SU-DHL-6 (cell line): ENCODE results near the gene EML2.

Experiments used
- H2AFZ ChIP-seq: fragments of 200-600 bp; sonication (generic); 2 replicates; pipeline ENCODE4 v1.6.1; 2014; ENCODE audit warnings: low read depth, mild to moderate bottlenecking, moderate library complexity, mixed read lengths, antibody characterized with exemption, low read length; ENCODE audit not compliant: severe bottlenecking
- H3F3A ChIP-seq: fragments of 200-600 bp; shearing (Covaris generic); 2 replicates; pipeline ENCODE4 v1.6.0; 2016; ENCODE audit warnings: antibody characterized with exemption, mild to moderate bottlenecking; ENCODE audit not compliant: insufficient read depth
- H3K27ac ChIP-seq: fragments of 200-600 bp; sonication (generic); 2 replicates; pipeline ENCODE4 v1.5.1; 2016; ENCODE audit warnings: low read depth, mild to moderate bottlenecking, low read length, moderate library complexity, mixed read lengths
- H3K27me3 ChIP-seq: fragments of 200-600 bp; sonication (generic), shearing (Covaris generic); 2 replicates; pipeline ENCODE4 v1.6.0; 2014; ENCODE audit warnings: mild to moderate bottlenecking, low read length
- H3K36me3 ChIP-seq: fragments of 200-600 bp; sonication (generic); 2 replicates; pipeline ENCODE4 v1.6.1; 2014; ENCODE audit warnings: mild to moderate bottlenecking, low read length, mixed read lengths
- H3K4me2 ChIP-seq: fragments of 300-600, 200-600 bp; shearing (Covaris generic), sonication (generic); 2 replicates; pipeline ENCODE4 v1.6.0; 2014; ENCODE audit warnings: low read length, low read depth, mild to moderate bottlenecking; ENCODE audit not compliant: poor library complexity, severe bottlenecking
- H3K4me3 ChIP-seq: fragments of 200-600 bp; sonication (generic); 2 replicates; pipeline ENCODE4 v1.5.1; 2014; ENCODE audit warnings: antibody characterized with exemption, low read length, mild to moderate bottlenecking, mixed read lengths; ENCODE audit not compliant: insufficient read depth, poor library complexity, severe bottlenecking
- H3K79me2 ChIP-seq: fragments of 200-600 bp; sonication (generic); 2 replicates; pipeline ENCODE4 v1.6.1; 2014; ENCODE audit warnings: mild to moderate bottlenecking, low read length, moderate library complexity; ENCODE audit not compliant: insufficient read depth
- H3K9ac ChIP-seq: fragments of 200-600 bp; sonication (generic); 2 replicates; pipeline ENCODE4 v1.7.0; 2014; ENCODE audit warnings: mild to moderate bottlenecking, low read length
- H3K9me2 ChIP-seq: fragments of 200-600 bp; sonication (generic); replicated peaks from 2 replicates; pipeline ENCODE4 v1.6.1; 2014; ENCODE audit warnings: low read length; ENCODE audit not compliant: insufficient read depth
- H3K9me3 ChIP-seq: fragments of 200-600 bp; sonication (generic); 2 replicates; pipeline ENCODE4 v1.6.1; 2014; ENCODE audit warnings: low read length, mixed read lengths; ENCODE audit not compliant: insufficient read depth
- H4K20me1 ChIP-seq: fragments of 200-600 bp; sonication (generic); 2 replicates; pipeline ENCODE4 v1.6.1; 2014; ENCODE audit warnings: low read depth, mild to moderate bottlenecking, antibody characterized with exemption, low read length, moderate library complexity, mixed read lengths
- EZH2phosphoT487 ChIP-seq: fragments of 200-600 bp; sonication (generic), shearing (Covaris generic); conservative IDR thresholded peaks from 2 replicates; pipeline ENCODE4 v1.6.1; 2018; ENCODE audit warnings: mild to moderate bottlenecking, antibody characterized with exemption, low read length, moderate library complexity, mixed read lengths
- TF ChIP-seq, protein P1 (sequence below): fragments of 200-600 bp; sonication (generic); IDR thresholded peaks from one replicate; pipeline ENCODE4 v1.5.1; 2017; ENCODE audit warnings: antibody characterized with exemption, mild to moderate bottlenecking, low read length, moderate library complexity; ENCODE audit not compliant: insufficient read depth, poor library complexity, severe bottlenecking

Gene EML2

GRCh38 chr19:45667620-45668341, 28.6 kb upstream of the EML2 start, which contains the start of gene GIPR:
TSS of gene GIPR (plus strand) at chr19:45668221. CDS start at chr19:45669521, 1,300 bp downstream.
- Histone ChIP-seq H3K27ac (peak within 1 kb of the TSS; percentile 34), H3K79me2 (no peaks in the 10 kb centered on the region), H3K4me3 (peak within 1 kb of the TSS; percentile 74), H4K20me1 (no peaks in the 10 kb centered on the region), H3K9me3 (no peaks in the 10 kb centered on the region), H3K9me2 (no peaks in the 10 kb centered on the region), H3F3A (0 out of 2 replicates have a peak, but pooled peaks cover 5% of the 10 kb centered on the region), H2AFZ (peak within 1 kb of the TSS; percentile 71), H3K4me2 (peak within 1 kb of the TSS; percentile 88), H3K9ac (peak within 1 kb of the TSS; percentile 73), H3K27me3 (no peaks in the 10 kb centered on the region), H3K36me3 (no peaks in the 10 kb centered on the region)
- TF ChIP-seq, protein P1, sequence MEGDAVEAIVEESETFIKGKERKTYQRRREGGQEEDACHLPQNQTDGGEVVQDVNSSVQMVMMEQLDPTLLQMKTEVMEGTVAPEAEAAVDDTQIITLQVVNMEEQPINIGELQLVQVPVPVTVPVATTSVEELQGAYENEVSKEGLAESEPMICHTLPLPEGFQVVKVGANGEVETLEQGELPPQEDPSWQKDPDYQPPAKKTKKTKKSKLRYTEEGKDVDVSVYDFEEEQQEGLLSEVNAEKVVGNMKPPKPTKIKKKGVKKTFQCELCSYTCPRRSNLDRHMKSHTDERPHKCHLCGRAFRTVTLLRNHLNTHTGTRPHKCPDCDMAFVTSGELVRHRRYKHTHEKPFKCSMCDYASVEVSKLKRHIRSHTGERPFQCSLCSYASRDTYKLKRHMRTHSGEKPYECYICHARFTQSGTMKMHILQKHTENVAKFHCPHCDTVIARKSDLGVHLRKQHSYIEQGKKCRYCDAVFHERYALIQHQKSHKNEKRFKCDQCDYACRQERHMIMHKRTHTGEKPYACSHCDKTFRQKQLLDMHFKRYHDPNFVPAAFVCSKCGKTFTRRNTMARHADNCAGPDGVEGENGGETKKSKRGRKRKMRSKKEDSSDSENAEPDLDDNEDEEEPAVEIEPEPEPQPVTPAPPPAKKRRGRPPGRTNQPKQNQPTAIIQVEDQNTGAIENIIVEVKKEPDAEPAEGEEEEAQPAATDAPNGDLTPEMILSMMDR: no peak
- TF ChIP-seq EZH2phosphoT487: no peak

DNA sequence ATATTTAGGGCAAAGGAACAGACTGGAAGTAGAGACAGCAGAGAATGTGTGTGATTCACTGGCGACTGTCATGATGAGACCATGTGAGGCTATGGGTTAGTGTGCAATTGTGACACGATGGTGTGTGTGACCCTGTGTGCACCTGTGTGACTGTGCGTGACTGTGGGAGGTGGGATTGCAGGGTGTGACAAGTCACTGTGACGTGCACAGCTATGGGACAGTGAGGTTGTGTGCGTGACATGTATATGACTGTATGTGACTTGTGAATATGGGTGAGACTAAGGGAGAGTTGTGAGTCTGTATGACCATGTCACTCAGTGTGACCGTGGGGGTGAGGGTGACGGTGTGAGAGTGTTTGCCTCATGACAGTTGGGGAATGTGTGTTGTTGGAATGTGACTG, 25.4 kb upstream of the EML2 start:
- H3K36me3 ChIP-seq: no peaks in the 10 kb centered on the region
- TF ChIP-seq, protein P1: no peak
- no peak for TF ChIP-seq EZH2phosphoT487

GRCh38 chr19:45663800-45664199, 24.6 kb upstream of the EML2 start:
- TF ChIP-seq, protein P1: no peak
- no peak for TF ChIP-seq EZH2phosphoT487
- H3K4me2 ChIP-seq: no peak overlapping the region
- H3K27me3 ChIP-seq: no peaks in the 10 kb centered on the region

More for the DNA sequence above, 25.4 kb upstream of the EML2 start:
- H3K79me2 ChIP-seq: no peaks in the 10 kb centered on the region
- H3K4me3 ChIP-seq: no peak overlapping the region
- H3K27ac ChIP-seq: no peak overlapping the region
- no peak overlapping the region for H3K9ac ChIP-seq
- no peak overlapping the region for H2AFZ ChIP-seq
- no peaks in the 10 kb centered on the region for H3K9me2 ChIP-seq
- no peak overlapping the region for H3K4me2 ChIP-seq
- no peaks in the 10 kb centered on the region for H3K27me3 ChIP-seq
- H3K9me3 ChIP-seq: no peaks in the 10 kb centered on the region
- H3F3A ChIP-seq: 0 out of 2 replicates have a peak, but pooled peaks cover 5% of the 10 kb centered on the region
- H4K20me1 ChIP-seq: no peaks in the 10 kb centered on the region

More at GRCh38 chr19:45663800-45664199, 24.6 kb upstream of the EML2 start:
- Histone ChIP-seq H3K79me2 (no peaks in the 10 kb centered on the region), H3K9me2 (no peaks in the 10 kb centered on the region), H3K27ac (no peak overlapping the region), H3K9ac (no peak overlapping the region), H4K20me1 (no peaks in the 10 kb centered on the region), H2AFZ (no peak overlapping the region), H3K4me3 (no peak overlapping the region), H3K36me3 (no peaks in the 10 kb centered on the region), H3K9me3 (no peaks in the 10 kb centered on the region), H3F3A (no peaks in the 10 kb centered on the region)
